GM12801 (cell line): ENCODE data around the gene HIPK1.

Experiments
- CTCF ChIP-seq: IDR thresholded peaks from one replicate; pipeline ENCODE4 v1.5.1; 2011; ENCODE audit warnings: control low read depth; ENCODE audit not compliant: insufficient read length; ENCODE audit errors: extremely low read depth

HIPK1 gene

GRCh38 chr1:113940365-113941244, 11.5 kb downstream of the HIPK1 start:
- no peak for TF ChIP-seq CTCF

DNA sequence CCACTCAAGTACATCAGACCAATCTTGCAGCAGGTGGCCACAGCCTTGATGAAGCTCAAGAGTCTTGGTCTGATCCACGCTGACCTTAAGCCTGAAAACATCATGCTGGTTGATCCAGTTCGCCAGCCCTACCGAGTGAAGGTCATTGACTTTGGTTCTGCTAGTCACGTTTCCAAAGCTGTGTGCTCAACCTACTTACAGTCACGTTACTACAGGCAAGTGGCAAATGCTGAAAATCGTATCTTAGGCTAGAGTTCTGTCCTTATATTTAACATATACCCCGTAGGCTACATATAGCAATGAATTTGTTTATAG, 12.1 kb downstream of the HIPK1 start:
- no peak for TF ChIP-seq CTCF

DNA sequence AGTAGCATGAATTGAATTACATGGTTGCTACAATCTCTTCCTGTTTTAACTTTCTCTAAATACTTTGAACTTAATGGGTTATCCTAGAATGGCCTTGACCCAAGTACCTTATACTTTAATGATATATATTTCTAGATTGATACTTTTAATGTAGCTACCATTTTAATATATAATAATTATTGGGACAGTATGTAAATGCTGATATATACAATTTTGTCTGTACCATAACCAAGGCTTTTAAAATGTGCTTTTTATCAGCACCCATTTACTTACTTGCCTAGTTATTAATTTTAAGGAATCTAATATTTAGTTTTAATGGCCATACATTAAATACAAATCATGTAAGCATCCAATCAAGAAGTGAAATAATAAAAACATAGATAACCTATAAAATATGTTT, 13.4 kb downstream of the HIPK1 start:
- no peak for TF ChIP-seq CTCF

- no peak for TF ChIP-seq CTCF
Observed at GRCh38 chr1:113943028-113943811, 14.1 kb downstream of the HIPK1 start.

GRCh38 chr1:113945329-113945728, 16.2 kb downstream of the HIPK1 start:
- no peak for TF ChIP-seq CTCF

- TF ChIP-seq CTCF: no peak
Observed at GRCh38 chr1:113946112-113946511, 17.0 kb downstream of the HIPK1 start.

GRCh38 chr1:113946678-113947387, 17.7 kb downstream of the HIPK1 start:
- TF ChIP-seq CTCF: no peak
